C4-2B (cell line): ENCODE data around the gene CTDP1.

ENCODE experiments used
- CTCF ChIP-seq: fragments of 450-650 bp; conservative IDR thresholded peaks from 2 replicates; pipeline ENCODE4 v1.5.1; 2017; ENCODE audit warnings: mild to moderate bottlenecking
- ZFX ChIP-seq: fragments of 450-650 bp; IDR thresholded peaks from 2 replicates; pipeline ENCODE4 v1.6.1; 2017

- no peak for TF ChIP-seq CTCF
- TF ChIP-seq ZFX, result no peak
Measured at GRCh38 chr18:79692886-79693285, 13.3 kb downstream of the CTDP1 start.
